GM12878 (cell line): ENCODE measurements around the gene SEMG1.

Experiments used
- ASH2L ChIP-seq: fragments of 300-600, 200-600 bp; sonication (generic); IDR thresholded peaks from 2 replicates; pipeline ENCODE4 v1.6.1; 2017; ENCODE audit warnings: low read depth, mild to moderate bottlenecking, borderline replicate concordance
- ATF7 ChIP-seq: fragments of 450-650 bp; IDR thresholded peaks from 2 replicates; pipeline ENCODE4 v1.6.1; 2016; ENCODE audit warnings: low read depth, mild to moderate bottlenecking
- BHLHE40 ChIP-seq, 2 experiments: fragments of 450-650 bp in 1 of 2; IDR thresholded peaks; 2 replicates each; pipeline ENCODE4 v1.6.1; 2011 to 2017; ENCODE audit warnings: low read depth in 2 of 2, borderline replicate concordance in 1 of 2, improper control_type of control experiment in 1 of 2, low read length in 1 of 2, mild to moderate bottlenecking in 1 of 2
- EP300 ChIP-seq, 2 experiments: fragments of 150-350 bp in 1 of 2; IDR thresholded peaks; 2 replicates each; pipeline ENCODE4 v1.6.1; 2011 to 2012; ENCODE audit warnings: low read depth in 2 of 2, low read length in 2 of 2, borderline replicate concordance in 1 of 2, improper control_type of control experiment in 1 of 2, inconsistent platforms in 1 of 2; ENCODE audit not compliant: control insufficient read depth in 1 of 2
- JUNB ChIP-seq: IDR thresholded peaks from 2 replicates; pipeline ENCODE4 v1.6.1; 2016; ENCODE audit warnings: antibody characterized with exemption, mild to moderate bottlenecking
- MXI1 ChIP-seq: fragments of 150-350 bp; IDR thresholded peaks from 2 replicates; pipeline ENCODE4 v1.6.1; 2011; ENCODE audit warnings: low read depth, mild to moderate bottlenecking, inconsistent platforms, low read length, improper control_type of control experiment
- PML ChIP-seq: IDR thresholded peaks from 2 replicates; pipeline ENCODE4 v1.6.1; 2012; ENCODE audit warnings: low read length, inconsistent platforms
- POLR2A ChIP-seq: IDR thresholded peaks from 2 replicates; pipeline ENCODE4 v1.6.1; 2011; ENCODE audit warnings: low read depth, mild to moderate bottlenecking, low read length
- ZZZ3 ChIP-seq: IDR thresholded peaks from 2 replicates; pipeline ENCODE4 v1.6.1; 2011; ENCODE audit warnings: low read depth; ENCODE audit not compliant: control insufficient read depth, insufficient read length
- TF ChIP-seq, protein P1 (sequence below), 3 experiments: IDR thresholded peaks in 2 of 3; conservative IDR thresholded peaks in 1 of 3; 2 replicates each; pipeline ENCODE4 v1.5.1; 2011; ENCODE audit warnings: low read depth in 3 of 3, low read length in 3 of 3, mild to moderate bottlenecking in 3 of 3, control low read depth in 2 of 3, moderate library complexity in 2 of 3, inconsistent platforms in 1 of 3, mixed read lengths in 1 of 3; ENCODE audit not compliant: control insufficient read depth in 2 of 3, insufficient read depth in 1 of 3; ENCODE audit errors: extremely low read depth in 1 of 3
- TF ChIP-seq, protein P2 (sequence below): fragments of 450-650 bp; IDR thresholded peaks from 2 replicates; pipeline ENCODE4 v1.6.1; 2016; ENCODE audit warnings: mild to moderate bottlenecking, moderate library complexity, borderline replicate concordance
- TF ChIP-seq, protein P3 (sequence below): IDR thresholded peaks from 2 replicates; pipeline ENCODE4 v1.6.1; 2011; ENCODE audit warnings: low read depth, low read length, improper control_type of control experiment, borderline replicate concordance
- TF ChIP-seq, protein P4 (sequence below): IDR thresholded peaks from 2 replicates; pipeline ENCODE4 v1.6.1; 2012; ENCODE audit warnings: low read length, inconsistent platforms
- TF ChIP-seq, protein P5 (sequence below): fragments of 450-650 bp; formaldehyde crosslinking; IDR thresholded peaks from 2 replicates; pipeline ENCODE4 v1.4.0; 2022; ENCODE audit warnings: mild to moderate bottlenecking, moderate library complexity

DNA sequence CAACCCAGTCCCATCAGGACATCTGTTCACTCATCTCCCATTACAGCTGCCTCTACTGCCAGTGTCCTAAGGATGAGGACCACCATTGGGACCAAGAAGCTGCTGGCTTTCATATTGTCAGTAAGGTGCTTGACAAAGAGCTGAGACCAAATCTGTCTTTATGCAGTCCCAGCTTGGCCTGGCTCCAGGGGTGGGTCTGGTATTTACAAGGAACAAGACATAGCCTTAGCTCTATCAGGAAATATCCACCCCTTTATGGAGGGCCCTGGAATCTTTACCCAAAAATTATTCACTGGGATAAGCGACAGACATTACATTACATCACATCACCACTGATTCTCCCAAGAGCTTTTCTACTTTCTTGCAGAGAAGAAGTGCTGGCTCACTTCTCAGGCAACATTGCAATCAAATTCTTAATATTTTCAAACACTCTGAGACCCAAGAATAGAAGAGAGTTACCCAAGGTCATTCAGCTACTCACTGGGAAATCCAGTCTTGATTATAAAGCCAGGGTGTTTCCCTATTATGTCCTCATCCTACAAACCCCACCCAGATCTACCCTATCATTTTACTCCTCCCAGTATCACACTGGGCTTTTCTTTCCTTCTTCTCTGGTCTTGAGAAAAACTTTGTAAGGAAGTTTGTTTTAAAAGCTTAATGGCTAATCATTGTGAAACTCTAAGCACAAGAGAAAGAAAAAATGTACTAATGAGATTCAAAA lies 43.6 kb upstream of the SEMG1 start:
- TF ChIP-seq POLR2A (no peak), PML (no peak), BHLHE40 (IDR thresholded peaks at IDR 0.05; ENCODE audit: borderline replicate concordance in 1 of 2, low read depth in 2 of 2, low read length in 1 of 2) (no peak), MXI1 (no peak), EP300 (IDR thresholded peaks at IDR 0.05; ENCODE audit: borderline replicate concordance in 1 of 2, control insufficient read depth in 1 of 2, low read depth in 2 of 2, low read length in 2 of 2) (no peak), ASH2L (no peak), JUNB (no peak), ZZZ3 (no peak), ATF7 (no peak)
- TF ChIP-seq, protein P1, sequence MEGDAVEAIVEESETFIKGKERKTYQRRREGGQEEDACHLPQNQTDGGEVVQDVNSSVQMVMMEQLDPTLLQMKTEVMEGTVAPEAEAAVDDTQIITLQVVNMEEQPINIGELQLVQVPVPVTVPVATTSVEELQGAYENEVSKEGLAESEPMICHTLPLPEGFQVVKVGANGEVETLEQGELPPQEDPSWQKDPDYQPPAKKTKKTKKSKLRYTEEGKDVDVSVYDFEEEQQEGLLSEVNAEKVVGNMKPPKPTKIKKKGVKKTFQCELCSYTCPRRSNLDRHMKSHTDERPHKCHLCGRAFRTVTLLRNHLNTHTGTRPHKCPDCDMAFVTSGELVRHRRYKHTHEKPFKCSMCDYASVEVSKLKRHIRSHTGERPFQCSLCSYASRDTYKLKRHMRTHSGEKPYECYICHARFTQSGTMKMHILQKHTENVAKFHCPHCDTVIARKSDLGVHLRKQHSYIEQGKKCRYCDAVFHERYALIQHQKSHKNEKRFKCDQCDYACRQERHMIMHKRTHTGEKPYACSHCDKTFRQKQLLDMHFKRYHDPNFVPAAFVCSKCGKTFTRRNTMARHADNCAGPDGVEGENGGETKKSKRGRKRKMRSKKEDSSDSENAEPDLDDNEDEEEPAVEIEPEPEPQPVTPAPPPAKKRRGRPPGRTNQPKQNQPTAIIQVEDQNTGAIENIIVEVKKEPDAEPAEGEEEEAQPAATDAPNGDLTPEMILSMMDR (IDR thresholded peaks at IDR 0.05 in 2 of 3, conservative IDR thresholded peaks at IDR 0.05 in 1 of 3; ENCODE audit: control insufficient read depth in 2 of 3, extremely low read depth in 1 of 3, insufficient read depth in 1 of 3, low read depth in 3 of 3, low read length in 3 of 3) = no peak
- TF ChIP-seq, protein P2, sequence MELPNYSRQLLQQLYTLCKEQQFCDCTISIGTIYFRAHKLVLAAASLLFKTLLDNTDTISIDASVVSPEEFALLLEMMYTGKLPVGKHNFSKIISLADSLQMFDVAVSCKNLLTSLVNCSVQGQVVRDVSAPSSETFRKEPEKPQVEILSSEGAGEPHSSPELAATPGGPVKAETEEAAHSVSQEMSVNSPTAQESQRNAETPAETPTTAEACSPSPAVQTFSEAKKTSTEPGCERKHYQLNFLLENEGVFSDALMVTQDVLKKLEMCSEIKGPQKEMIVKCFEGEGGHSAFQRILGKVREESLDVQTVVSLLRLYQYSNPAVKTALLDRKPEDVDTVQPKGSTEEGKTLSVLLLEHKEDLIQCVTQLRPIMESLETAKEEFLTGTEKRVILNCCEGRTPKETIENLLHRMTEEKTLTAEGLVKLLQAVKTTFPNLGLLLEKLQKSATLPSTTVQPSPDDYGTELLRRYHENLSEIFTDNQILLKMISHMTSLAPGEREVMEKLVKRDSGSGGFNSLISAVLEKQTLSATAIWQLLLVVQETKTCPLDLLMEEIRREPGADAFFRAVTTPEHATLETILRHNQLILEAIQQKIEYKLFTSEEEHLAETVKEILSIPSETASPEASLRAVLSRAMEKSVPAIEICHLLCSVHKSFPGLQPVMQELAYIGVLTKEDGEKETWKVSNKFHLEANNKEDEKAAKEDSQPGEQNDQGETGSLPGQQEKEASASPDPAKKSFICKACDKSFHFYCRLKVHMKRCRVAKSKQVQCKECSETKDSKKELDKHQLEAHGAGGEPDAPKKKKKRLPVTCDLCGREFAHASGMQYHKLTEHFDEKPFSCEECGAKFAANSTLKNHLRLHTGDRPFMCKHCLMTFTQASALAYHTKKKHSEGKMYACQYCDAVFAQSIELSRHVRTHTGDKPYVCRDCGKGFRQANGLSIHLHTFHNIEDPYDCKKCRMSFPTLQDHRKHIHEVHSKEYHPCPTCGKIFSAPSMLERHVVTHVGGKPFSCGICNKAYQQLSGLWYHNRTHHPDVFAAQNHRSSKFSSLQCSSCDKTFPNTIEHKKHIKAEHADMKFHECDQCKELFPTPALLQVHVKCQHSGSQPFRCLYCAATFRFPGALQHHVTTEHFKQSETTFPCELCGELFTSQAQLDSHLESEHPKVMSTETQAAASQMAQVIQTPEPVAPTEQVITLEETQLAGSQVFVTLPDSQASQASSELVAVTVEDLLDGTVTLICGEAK = no peak
- TF ChIP-seq, protein P3, sequence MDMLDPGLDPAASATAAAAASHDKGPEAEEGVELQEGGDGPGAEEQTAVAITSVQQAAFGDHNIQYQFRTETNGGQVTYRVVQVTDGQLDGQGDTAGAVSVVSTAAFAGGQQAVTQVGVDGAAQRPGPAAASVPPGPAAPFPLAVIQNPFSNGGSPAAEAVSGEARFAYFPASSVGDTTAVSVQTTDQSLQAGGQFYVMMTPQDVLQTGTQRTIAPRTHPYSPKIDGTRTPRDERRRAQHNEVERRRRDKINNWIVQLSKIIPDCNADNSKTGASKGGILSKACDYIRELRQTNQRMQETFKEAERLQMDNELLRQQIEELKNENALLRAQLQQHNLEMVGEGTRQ = no peak
- TF ChIP-seq, protein P4, sequence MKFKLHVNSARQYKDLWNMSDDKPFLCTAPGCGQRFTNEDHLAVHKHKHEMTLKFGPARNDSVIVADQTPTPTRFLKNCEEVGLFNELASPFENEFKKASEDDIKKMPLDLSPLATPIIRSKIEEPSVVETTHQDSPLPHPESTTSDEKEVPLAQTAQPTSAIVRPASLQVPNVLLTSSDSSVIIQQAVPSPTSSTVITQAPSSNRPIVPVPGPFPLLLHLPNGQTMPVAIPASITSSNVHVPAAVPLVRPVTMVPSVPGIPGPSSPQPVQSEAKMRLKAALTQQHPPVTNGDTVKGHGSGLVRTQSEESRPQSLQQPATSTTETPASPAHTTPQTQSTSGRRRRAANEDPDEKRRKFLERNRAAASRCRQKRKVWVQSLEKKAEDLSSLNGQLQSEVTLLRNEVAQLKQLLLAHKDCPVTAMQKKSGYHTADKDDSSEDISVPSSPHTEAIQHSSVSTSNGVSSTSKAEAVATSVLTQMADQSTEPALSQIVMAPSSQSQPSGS = no peak
- TF ChIP-seq, protein P5, sequence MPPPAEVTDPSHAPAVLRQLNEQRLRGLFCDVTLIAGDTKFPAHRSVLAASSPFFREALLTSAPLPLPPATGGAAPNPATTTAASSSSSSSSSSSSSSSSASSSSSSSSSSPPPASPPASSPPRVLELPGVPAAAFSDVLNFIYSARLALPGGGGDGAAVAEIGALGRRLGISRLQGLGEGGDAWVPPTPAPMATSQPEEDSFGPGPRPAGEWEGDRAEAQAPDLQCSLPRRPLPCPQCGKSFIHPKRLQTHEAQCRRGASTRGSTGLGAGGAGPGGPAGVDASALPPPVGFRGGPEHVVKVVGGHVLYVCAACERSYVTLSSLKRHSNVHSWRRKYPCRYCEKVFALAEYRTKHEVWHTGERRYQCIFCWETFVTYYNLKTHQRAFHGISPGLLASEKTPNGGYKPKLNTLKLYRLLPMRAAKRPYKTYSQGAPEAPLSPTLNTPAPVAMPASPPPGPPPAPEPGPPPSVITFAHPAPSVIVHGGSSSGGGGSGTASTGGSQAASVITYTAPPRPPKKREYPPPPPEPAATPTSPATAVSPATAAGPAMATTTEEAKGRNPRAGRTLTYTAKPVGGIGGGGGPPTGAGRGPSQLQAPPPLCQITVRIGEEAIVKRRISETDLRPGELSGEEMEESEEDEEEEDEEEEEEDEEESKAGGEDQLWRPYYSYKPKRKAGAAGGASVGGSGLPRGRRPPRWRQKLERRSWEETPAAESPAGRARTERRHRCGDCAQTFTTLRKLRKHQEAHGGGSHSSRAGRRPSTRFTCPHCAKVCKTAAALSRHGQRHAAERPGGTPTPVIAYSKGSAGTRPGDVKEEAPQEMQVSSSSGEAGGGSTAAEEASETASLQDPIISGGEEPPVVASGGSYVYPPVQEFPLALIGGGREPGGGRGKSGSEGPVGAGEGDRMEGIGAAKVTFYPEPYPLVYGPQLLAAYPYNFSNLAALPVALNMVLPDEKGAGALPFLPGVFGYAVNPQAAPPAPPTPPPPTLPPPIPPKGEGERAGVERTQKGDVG (CRISPR knock-in tag) = no peak
